ENCODE results near the gene GFI1B. TPM values are rescaled to one million over a fixed set of nuclear protein-coding genes. Genes with fewer than 3 reads are reported as not detected.
"Not testable (repeated sequence)": the region's sequence is repeated elsewhere in the genome, so short reads cannot be mapped to it uniquely, and the experiment has no call there.

Gene GFI1B
- total RNA-seq, 2 donors from 2014 or later = 0.45 TPM; not detected in 1

DNA sequence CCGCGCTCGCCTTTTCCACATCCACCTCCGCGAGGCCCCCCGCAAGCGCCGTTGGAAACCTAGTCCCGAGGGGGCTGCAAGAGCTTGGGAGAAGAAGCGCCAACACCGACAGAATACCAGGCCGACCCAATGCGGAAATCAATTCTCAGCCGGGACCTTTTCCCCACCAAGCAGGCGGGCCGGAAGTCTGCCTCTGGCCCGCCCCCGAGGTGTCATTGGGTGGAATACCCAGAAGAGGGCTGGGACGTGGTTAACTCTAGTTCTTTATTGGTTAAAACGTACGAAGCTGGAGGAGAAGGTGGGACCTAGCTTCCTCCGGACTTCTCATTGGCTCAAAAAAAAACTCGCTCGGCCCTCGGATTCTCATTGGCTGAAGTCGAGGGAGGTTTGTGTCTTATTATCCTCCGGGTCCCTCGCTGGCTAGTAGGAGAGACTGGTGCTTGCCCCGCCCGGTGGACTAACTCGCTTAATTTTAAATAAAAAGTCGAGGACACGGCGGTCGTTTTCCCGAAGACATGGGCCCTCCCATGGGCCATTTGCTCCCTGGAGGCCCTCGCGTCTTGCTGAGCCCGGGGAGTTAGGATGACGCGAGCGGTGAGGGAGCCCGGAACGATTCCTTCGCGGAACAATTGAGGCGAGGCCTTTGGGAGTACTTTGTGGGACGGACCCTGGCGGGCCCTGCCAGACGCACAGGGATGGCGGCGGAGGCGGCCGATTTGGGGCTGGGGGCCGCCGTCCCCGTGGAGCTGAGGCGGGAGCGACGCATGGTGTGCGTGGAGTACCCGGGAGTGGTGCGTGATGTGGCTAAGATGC lies 52.0 kb downstream of the GFI1B start, which contains the start of gene GTF3C5:
GTF3C5 (plus strand) TSS at position 681 of the 813 bp plus-strand sequence; CDS start at position 696, 15 bp downstream.
- ATAC-seq = peak; percentile 99
- Mint-ChIP-seq H3K9me3 (no peaks in the 10 kb centered on the region), H3K4me1 (ENCODE audit: low read depth in 2 of 2) (peaks cover 27 to 36% of the 10 kb centered on the region in 2 donors), H3K27me3 (no peaks in the 10 kb centered on the region), H3K36me3 (no peaks in the 10 kb centered on the region), H3K4me3 (peak within 1 kb of the TSS; percentile 90), H3K27ac (peak within 1 kb of the TSS; percentile 88 to 96)
- peak; percentile 94 for DNase-seq (ENCODE audit: low spot score)

DNA sequence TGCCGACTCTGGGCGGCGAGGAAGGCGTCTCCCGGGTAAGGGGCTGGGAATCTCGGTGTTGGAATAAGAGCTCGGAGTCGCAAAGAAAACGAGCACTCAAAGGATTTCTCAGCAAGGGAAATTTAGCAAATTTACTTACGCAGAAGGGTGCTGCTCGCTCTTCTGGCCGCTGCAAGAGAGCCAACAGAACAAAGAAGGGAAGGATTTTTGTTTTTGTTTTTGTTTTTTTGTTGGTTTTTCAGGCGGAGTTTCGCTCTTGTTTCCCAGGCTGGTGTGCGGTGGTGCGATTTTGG lies 52.6 kb downstream of the GFI1B start:
- H3K4me1 Mint-ChIP-seq (ENCODE audit: low read depth in 2 of 2) = peaks cover 27 to 36% of the 10 kb centered on the region in 2 donors
- H3K36me3 Mint-ChIP-seq = no peaks in the 10 kb centered on the region
- peak overlapping the region; percentile 90 for H3K4me3 Mint-ChIP-seq
- DNase-seq (ENCODE audit: low spot score) (no peak), ATAC-seq (no peak)
- peak overlapping the region; percentile 88 to 96 for H3K27ac Mint-ChIP-seq
- H3K27me3 Mint-ChIP-seq = no peaks in the 10 kb centered on the region
- H3K9me3 Mint-ChIP-seq = no peaks in the 10 kb centered on the region

DNA sequence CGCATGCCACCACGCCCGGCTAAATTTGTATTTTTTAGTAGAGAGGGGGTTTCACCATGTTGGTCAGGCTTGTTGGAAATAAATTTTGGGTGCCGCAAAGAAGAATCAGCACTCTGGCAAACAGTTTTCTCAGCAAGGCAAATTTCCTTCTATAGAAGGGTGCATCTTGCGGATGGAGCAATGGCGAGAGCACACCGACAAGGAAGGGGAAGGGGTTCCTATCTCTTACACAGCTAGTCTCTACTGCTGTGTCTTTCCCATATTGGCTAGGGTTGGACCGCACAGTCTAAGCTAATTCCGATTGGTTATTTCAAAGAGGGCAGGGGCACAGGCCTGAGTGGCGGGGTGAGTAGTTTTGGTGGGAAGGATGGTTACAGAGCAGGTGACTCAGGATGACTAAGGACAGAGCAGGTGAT lies 53.0 kb downstream of the GFI1B start:
- DNase-seq (ENCODE audit: low spot score) = no peak
- peaks cover 27 to 36% of the 10 kb centered on the region in 2 donors for H3K4me1 Mint-ChIP-seq (ENCODE audit: low read depth in 2 of 2)
- no peak for ATAC-seq
- H3K36me3 Mint-ChIP-seq = no peaks in the 10 kb centered on the region
- H3K9me3 Mint-ChIP-seq = no peaks in the 10 kb centered on the region
- no peaks in the 10 kb centered on the region for H3K27me3 Mint-ChIP-seq
- H3K4me3 Mint-ChIP-seq = peak overlapping the region; percentile 90
- H3K27ac Mint-ChIP-seq = peak overlapping the region; percentile 88 to 96

DNA sequence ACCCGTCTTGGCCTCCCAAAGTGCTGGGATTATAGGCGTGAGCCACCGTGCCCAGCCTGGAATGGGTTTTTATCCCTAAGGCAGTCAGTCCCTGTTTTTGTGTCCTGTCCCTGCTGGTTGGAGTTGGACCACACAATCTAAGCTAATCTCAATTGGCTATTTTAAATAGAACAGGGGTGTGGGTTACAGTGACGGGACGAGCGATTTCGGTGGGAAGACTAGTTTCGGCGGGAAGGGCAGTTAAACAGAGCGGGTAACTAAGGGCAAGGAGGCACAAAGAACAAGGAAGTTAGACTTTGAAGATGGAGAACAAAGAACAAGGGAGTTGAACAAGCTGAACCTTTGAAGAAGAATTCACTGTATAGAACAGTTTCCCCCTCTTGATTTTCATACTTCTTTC lies 53.7 kb downstream of the GFI1B start:
- ATAC-seq (no peak), DNase-seq (ENCODE audit: low spot score) (no peak)
- Mint-ChIP-seq H3K4me3 (peak overlapping the region; percentile 90), H3K27me3 (no peaks in the 10 kb centered on the region), H3K36me3 (no peaks in the 10 kb centered on the region), H3K4me1 (ENCODE audit: low read depth in 2 of 2) (peaks cover 27 to 36% of the 10 kb centered on the region in 2 donors), H3K27ac (peak overlapping the region; percentile 88 to 96), H3K9me3 (no peaks in the 10 kb centered on the region)

DNA sequence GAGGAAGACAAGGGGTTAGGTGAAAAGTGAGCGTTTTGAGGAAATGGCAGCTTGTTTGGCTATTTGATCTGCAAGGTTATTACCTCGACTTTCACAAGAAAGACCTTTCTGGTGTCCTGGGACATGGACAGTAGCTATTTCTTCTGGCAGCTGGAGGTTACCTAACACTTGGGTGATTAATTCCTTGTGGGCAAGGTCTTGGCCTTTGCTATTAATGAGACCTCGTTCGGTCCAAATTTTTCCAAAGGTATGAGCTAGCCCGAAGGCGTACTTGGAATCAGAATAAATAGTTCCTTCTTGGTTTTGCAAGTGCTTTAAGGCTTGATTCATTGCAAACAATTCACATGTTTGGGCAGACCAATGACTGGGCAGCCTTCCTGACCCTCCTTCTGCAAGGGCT lies 57.2 kb downstream of the GFI1B start:
- ATAC-seq = no peak
- H3K27me3 Mint-ChIP-seq = no peaks in the 10 kb centered on the region
- no peak overlapping the region for H3K27ac Mint-ChIP-seq
- no peaks in the 10 kb centered on the region for H3K9me3 Mint-ChIP-seq
- DNase-seq (ENCODE audit: low spot score) = no peak
- H3K36me3 Mint-ChIP-seq = no peaks in the 10 kb centered on the region
- H3K4me1 Mint-ChIP-seq (ENCODE audit: low read depth in 2 of 2) = peaks cover 29 to 40% of the 10 kb centered on the region in 2 donors
- no peak overlapping the region for H3K4me3 Mint-ChIP-seq

DNA sequence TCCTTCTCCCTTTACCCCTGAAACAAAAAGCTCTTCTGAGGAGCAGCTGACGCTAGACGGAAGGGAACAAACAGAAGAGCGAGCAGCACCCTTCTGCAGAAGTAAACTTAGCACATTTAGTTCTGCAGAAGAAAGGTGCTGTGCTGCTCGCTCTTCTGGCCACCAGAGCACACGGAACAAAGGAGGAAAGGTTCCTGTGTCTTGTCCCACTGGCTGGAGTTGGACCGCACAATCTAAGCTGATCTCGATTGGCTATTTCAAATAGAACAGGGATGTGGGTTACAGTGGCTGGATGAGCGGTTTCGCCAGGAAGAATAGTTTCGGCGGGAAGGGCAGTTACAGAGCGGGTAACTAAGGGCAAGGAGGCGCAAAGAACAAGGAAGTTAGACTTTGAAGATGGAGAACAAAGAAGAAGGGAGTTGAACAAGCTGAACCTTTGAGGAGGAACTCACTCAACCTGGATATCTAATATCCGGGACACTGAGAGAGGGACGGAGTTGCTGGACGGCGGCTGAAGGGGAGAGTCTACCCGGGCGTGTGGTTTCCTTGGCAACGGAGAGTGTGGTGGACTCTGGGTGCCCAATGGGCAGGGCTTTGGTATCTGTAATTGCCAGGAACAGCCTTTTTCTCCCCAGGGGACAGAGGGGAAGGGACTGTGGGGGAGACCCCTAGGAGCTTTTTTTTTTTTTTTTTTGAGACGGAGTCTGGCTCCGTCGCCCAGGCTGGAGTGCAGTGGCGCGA lies 59.5 kb downstream of the GFI1B start:
- DNase-seq (ENCODE audit: low spot score) = no peak
- H3K36me3 Mint-ChIP-seq = peaks cover 4% of the 10 kb centered on the region
- H3K4me1 Mint-ChIP-seq (ENCODE audit: low read depth in 2 of 2) = peaks cover 9 to 17% of the 10 kb centered on the region in 2 donors
- H3K9me3 Mint-ChIP-seq = no peaks in the 10 kb centered on the region
- ATAC-seq = no peak
- H3K27ac Mint-ChIP-seq = no peak overlapping the region
- no peaks in the 10 kb centered on the region for H3K27me3 Mint-ChIP-seq
- H3K4me3 Mint-ChIP-seq = no peak overlapping the region

DNA sequence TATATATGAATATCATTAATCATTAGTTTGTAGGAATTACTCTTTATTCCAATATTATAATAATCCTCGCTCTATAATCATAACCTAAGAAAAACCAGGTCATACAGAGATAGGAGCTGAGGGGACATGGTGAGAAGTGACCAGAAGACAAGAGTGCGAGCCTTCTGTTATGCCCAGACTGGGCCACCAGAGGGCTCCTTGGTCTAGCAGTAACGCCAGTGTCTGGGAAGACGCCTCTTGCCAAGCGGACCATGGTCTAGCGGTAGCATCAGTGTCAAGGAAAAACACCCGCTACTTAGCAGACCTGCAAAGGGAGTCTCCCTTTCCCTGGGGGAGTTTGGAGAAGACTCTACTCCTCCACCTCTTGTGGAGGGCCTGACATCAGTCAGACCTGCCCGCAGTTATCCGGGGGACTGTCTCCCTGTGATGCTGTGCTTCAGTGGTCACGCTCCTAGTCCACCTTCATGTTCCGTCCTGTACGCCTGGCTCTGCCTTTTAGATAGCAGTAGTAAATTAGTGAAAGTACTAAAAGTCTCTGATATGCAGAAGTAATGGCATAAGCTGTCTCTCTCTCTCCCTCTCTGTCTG lies 62.5 kb downstream of the GFI1B start:
- not testable (repeated sequence) for H3K4me1 Mint-ChIP-seq (ENCODE audit: low read depth in 2 of 2); DNase-seq (ENCODE audit: low spot score); H3K9me3 Mint-ChIP-seq; H3K27me3 Mint-ChIP-seq; H3K36me3 Mint-ChIP-seq; H3K4me3 Mint-ChIP-seq; H3K27ac Mint-ChIP-seq; ATAC-seq

Other genes starting within 250 kb of the GFI1B start
- not detected for gene AK8, start 100.4 kb upstream of the GFI1B start, total RNA-seq
- gene SPACA9, start 99.8 kb upstream of the GFI1B start, total RNA-seq = 1 to 10 TPM in 1 of 2 donors, under 1 TPM in 1; 0.71 to 1.0 TPM
- gene TSC1, start 34.1 kb upstream of the GFI1B start, total RNA-seq = 10 to 100 TPM; 37.8 to 45.7 TPM
- gene GTF3C5, start 52.3 kb downstream of the GFI1B start, total RNA-seq = 10 to 100 TPM; 69.2 to 81.4 TPM
- gene CEL, start 83.3 kb downstream of the GFI1B start, total RNA-seq = 1 to 10 TPM in 1 of 2 donors, under 1 TPM in 1; 0.95 to 2.1 TPM
- 100 to 1,000 TPM; 138 to 159 TPM for gene RALGDS, start 142.5 kb downstream of the GFI1B start, total RNA-seq
- gene GBGT1, start 185.2 kb downstream of the GFI1B start, total RNA-seq = 1 to 10 TPM; 4.1 to 7.2 TPM
- gene OBP2B, start 230.6 kb downstream of the GFI1B start, total RNA-seq = not detected